SU-DHL-6 (cell line): ENCODE data around the gene ELP1.

Source experiments
- CTCF ChIP-seq: fragments of 200-600 bp; sonication (generic); IDR thresholded peaks from one replicate; pipeline ENCODE4 v1.5.1; 2017; ENCODE audit warnings: antibody characterized with exemption, mild to moderate bottlenecking, low read length, moderate library complexity; ENCODE audit not compliant: insufficient read depth, poor library complexity, severe bottlenecking
- EZH2phosphoT487 ChIP-seq: fragments of 200-600 bp; sonication (generic), shearing (Covaris generic); conservative IDR thresholded peaks from 2 replicates; pipeline ENCODE4 v1.6.1; 2018; ENCODE audit warnings: mild to moderate bottlenecking, antibody characterized with exemption, low read length, moderate library complexity, mixed read lengths

GRCh38 chr9:108960331-108960730 is 26.4 kb upstream of the ELP1 start:
- no peak for TF ChIP-seq CTCF
- no peak for TF ChIP-seq EZH2phosphoT487
